PC-3 (cell line): ENCODE measurements around the gene UBASH3B.
"Not testable (repeated sequence)": the region's sequence is repeated elsewhere in the genome, so short reads cannot be mapped to it uniquely, and the experiment has no call there.

Experiments
- CTCF ChIP-seq: fragments of 300-600 bp; sonication (generic); conservative IDR thresholded peaks from 2 replicates; pipeline ENCODE4 v1.5.1; 2017; ENCODE audit warnings: antibody characterized with exemption, low read depth, mild to moderate bottlenecking, low read length
- EZH2phosphoT487 ChIP-seq: fragments of 300-600 bp; sonication (generic); IDR thresholded peaks from 2 replicates; pipeline ENCODE4 v1.6.1; 2018; ENCODE audit warnings: mild to moderate bottlenecking, antibody characterized with exemption, low read length, borderline replicate concordance

GRCh38 chr11:122863154-122863553, 207.6 kb downstream of the UBASH3B start:
- not testable (repeated sequence) for TF ChIP-seq CTCF, EZH2phosphoT487
